Stimulated activated naive CD4-positive, alpha-beta T cell (primary cell): Measurements from ENCODE around the gene SOHLH2.

Experiments used
- DNase-seq, 6 experiments: peaks; one replicate each; lab custom pipeline; 2025; lab: John Stamatoyannopoulos, UW

Gene SOHLH2

GRCh38 chr13:36183901-36184300 is 30.5 kb downstream of the SOHLH2 start:
- no peak for DNase-seq

- DNase-seq: no peak
Observed at GRCh38 chr13:36175621-36176020, 38.7 kb downstream of the SOHLH2 start.

- DNase-seq: no peak
Observed at GRCh38 chr13:36174923-36175322, 39.4 kb downstream of the SOHLH2 start.

- DNase-seq: no peak
Observed at GRCh38 chr13:36173571-36174322, 40.6 kb downstream of the SOHLH2 start.

GRCh38 chr13:36166046-36166445 is 48.3 kb downstream of the SOHLH2 start:
- no peak for DNase-seq

GRCh38 chr13:36163809-36164308 is 50.5 kb downstream of the SOHLH2 start:
- DNase-seq: no peak

GRCh38 chr13:36163286-36163685 is 51.1 kb downstream of the SOHLH2 start:
- no peak for DNase-seq

GRCh38 chr13:36160297-36160696 is 54.1 kb downstream of the SOHLH2 start:
- DNase-seq: no peak

- no peak for DNase-seq
Observed at GRCh38 chr13:36158611-36159010, 55.7 kb downstream of the SOHLH2 start.

- DNase-seq: no peak
Observed at GRCh38 chr13:36157480-36157879, 56.9 kb downstream of the SOHLH2 start.

GRCh38 chr13:36154567-36155291 is 59.6 kb downstream of the SOHLH2 start:
- no peak for DNase-seq

GRCh38 chr13:36151591-36151990 is 62.8 kb downstream of the SOHLH2 start:
- no peak for DNase-seq

GRCh38 chr13:36148446-36148845 is 65.9 kb downstream of the SOHLH2 start:
- DNase-seq: no peak

GRCh38 chr13:36147330-36147729 is 67.0 kb downstream of the SOHLH2 start:
- no peak for DNase-seq

- no peak for DNase-seq
Observed at GRCh38 chr13:36146511-36147269, 67.7 kb downstream of the SOHLH2 start.

GRCh38 chr13:36143738-36144137 is 70.6 kb downstream of the SOHLH2 start:
- no peak for DNase-seq

GRCh38 chr13:36142735-36143134 is 71.6 kb downstream of the SOHLH2 start:
- DNase-seq: no peak

GRCh38 chr13:36135876-36136275 is 78.5 kb downstream of the SOHLH2 start:
- DNase-seq: no peak

- DNase-seq: no peak
Observed at GRCh38 chr13:36134632-36135031, 79.7 kb downstream of the SOHLH2 start.

GRCh38 chr13:36133950-36134626 is 80.3 kb downstream of the SOHLH2 start:
- no peak for DNase-seq

GRCh38 chr13:36132376-36132775 is 82.0 kb downstream of the SOHLH2 start:
- no peak for DNase-seq

- DNase-seq: no peak
Observed at GRCh38 chr13:36131931-36132297, 82.4 kb downstream of the SOHLH2 start.
